HG03432 (cell line): ENCODE measurements around the gene CCDC82.

ENCODE experiments used
- ATAC-seq: cut with Tn5 transposase; IDR thresholded peaks from one replicate; pipeline ENCODE4 v1.9.1; 2021; ENCODE audit warnings: mild to moderate bottlenecking, moderate library complexity; ENCODE audit not compliant: unreplicated experiment

The CCDC82 gene

GRCh38 chr11:96309016-96309642, 80.6 kb downstream of the CCDC82 start:
- ATAC-seq: no peak

GRCh38 chr11:96307776-96308140, 82.0 kb downstream of the CCDC82 start:
- no peak for ATAC-seq

- ATAC-seq: no peak
These were observed 82.6 kb downstream of the CCDC82 start for GRCh38 chr11:96306933-96307775.

- no peak for ATAC-seq
These were observed 83.1 kb downstream of the CCDC82 start for GRCh38 chr11:96306600-96306932.

GRCh38 chr11:96306071-96306470, 83.6 kb downstream of the CCDC82 start:
- no peak for ATAC-seq

GRCh38 chr11:96303980-96304379, 85.7 kb downstream of the CCDC82 start:
- no peak for ATAC-seq

GRCh38 chr11:96303064-96303463, 86.6 kb downstream of the CCDC82 start:
- no peak for ATAC-seq
